ENCODE measurements around the gene PANX2. TPM values are rescaled to one million over a fixed set of nuclear protein-coding genes. Genes with fewer than 3 reads are reported as not detected.
A peak's percentile ranks its signal among the peaks of the same experiment; 100 is the strongest.
"Not testable (repeated sequence)": the region's sequence is repeated elsewhere in the genome, so short reads cannot be mapped to it uniquely, and the experiment has no call there.

PANX2 gene
- total RNA-seq, 3 donors from 2014 or later, result 0.64 to 2.0 (median 1.8) TPM

- Histone ChIP-seq H3K9me3 (no peaks in the 10 kb centered on the region), H3K4me1 (no peaks in the 10 kb centered on the region), H3K27me3 (no peaks in the 10 kb centered on the region), H3K27ac (no peak overlapping the region), H3K36me3 (no peaks in the 10 kb centered on the region), H3K4me3 (no peak overlapping the region)
- DNase-seq (ENCODE audit: low spot score in 2 of 2), result no peak
- TF ChIP-seq CTCF (IDR thresholded peaks at IDR 0.05) (no peak), POLR2A (IDR thresholded peaks at IDR 0.05) (no peak), POLR2AphosphoS5 (IDR thresholded peaks at IDR 0.05) (no peak)
- intact Hi-C loops (cut with DNase I; ENCODE audit: low total_unique reads), result no loop called here
These were observed 27.4 kb upstream of the PANX2 start for GRCh38 chr22:50143096-50143495.

- no peak for TF ChIP-seq POLR2AphosphoS5 (IDR thresholded peaks at IDR 0.05)
- no peak for TF ChIP-seq POLR2A (IDR thresholded peaks at IDR 0.05)
- TF ChIP-seq CTCF (IDR thresholded peaks at IDR 0.05), result no peak
- Histone ChIP-seq H3K27me3 (no peaks in the 10 kb centered on the region), H3K36me3 (no peaks in the 10 kb centered on the region), H3K4me1 (no peaks in the 10 kb centered on the region), H3K27ac (no peak overlapping the region), H3K4me3 (no peak overlapping the region), H3K9me3 (no peaks in the 10 kb centered on the region)
- DNase-seq (ENCODE audit: low spot score in 2 of 2), result no peak
- intact Hi-C loops (cut with DNase I; ENCODE audit: low total_unique reads), result no loop called here
These were observed 26.4 kb upstream of the PANX2 start for GRCh38 chr22:50144005-50144614.

- DNase-seq (ENCODE audit: low spot score in 2 of 2), result no peak
- TF ChIP-seq CTCF (IDR thresholded peaks at IDR 0.05), result no peak
- H3K4me1 ChIP-seq, result no peaks in the 10 kb centered on the region
These were observed 24.7 kb upstream of the PANX2 start for GRCh38 chr22:50145721-50146438.

GRCh38 chr22:50146439-50147238 is 23.9 kb upstream of the PANX2 start:
- Histone ChIP-seq H3K27me3 (no peaks in the 10 kb centered on the region), H3K36me3 (no peaks in the 10 kb centered on the region), H3K4me3 (no peak overlapping the region), H3K9me3 (no peaks in the 10 kb centered on the region), H3K27ac (no peak overlapping the region), H3K4me1 (no peaks in the 10 kb centered on the region)
- DNase-seq (ENCODE audit: low spot score in 2 of 2), result no peak
- intact Hi-C loops (cut with DNase I; ENCODE audit: low total_unique reads), result no loop called here
- TF ChIP-seq POLR2AphosphoS5 (IDR thresholded peaks at IDR 0.05) (no peak), POLR2A (IDR thresholded peaks at IDR 0.05) (no peak), CTCF (IDR thresholded peaks at IDR 0.05) (peak; percentile 21 to 83 (median 72))

More at GRCh38 chr22:50145721-50146438, 24.7 kb upstream of the PANX2 start:
- H3K36me3 ChIP-seq, result no peaks in the 10 kb centered on the region
- no peak overlapping the region for H3K4me3 ChIP-seq
- H3K27me3 ChIP-seq, result no peaks in the 10 kb centered on the region
- H3K9me3 ChIP-seq, result no peaks in the 10 kb centered on the region
- intact Hi-C loops (cut with DNase I; ENCODE audit: low total_unique reads), result no loop called here
- H3K27ac ChIP-seq, result no peak overlapping the region

- intact Hi-C loops (cut with DNase I; ENCODE audit: low total_unique reads); H3K27me3 ChIP-seq; H3K36me3 ChIP-seq; H3K27ac ChIP-seq; H3K4me1 ChIP-seq; H3K4me3 ChIP-seq; H3K9me3 ChIP-seq; DNase-seq (ENCODE audit: low spot score in 2 of 2): not testable (repeated sequence)
These were observed 23.0 kb upstream of the PANX2 start for GRCh38 chr22:50147258-50148165.

Data from breast epithelium (tissue), 4 donors.